ENCODE data around the gene EEFSEC.

The EEFSEC gene

GRCh38 chr3:128180436-128180835, 27.2 kb downstream of the EEFSEC start:
- H3K9ac ChIP-seq (ENCODE audit: low read depth in 1 of 2, low read length in 2 of 2) = no peak overlapping the region
- no peaks in the 10 kb centered on the region for H3K36me3 ChIP-seq (ENCODE audit: control insufficient read depth in 1 of 2, insufficient read depth in 2 of 2, low read length in 2 of 2)
- H3K4me3 ChIP-seq (ENCODE audit: low read depth in 1 of 2, low read length in 2 of 2) = no peak overlapping the region
- no peaks in the 10 kb centered on the region for H3K27me3 ChIP-seq (ENCODE audit: control insufficient read depth in 1 of 2, insufficient read depth in 2 of 2, low read length in 2 of 2)
- peaks cover 0 to 4% of the 10 kb centered on the region in 2 donors for H3K4me1 ChIP-seq (ENCODE audit: control insufficient read depth in 1 of 2, insufficient read depth in 2 of 2, low read length in 2 of 2)
- H3K27ac ChIP-seq (ENCODE audit: low read depth, low read length) = no peak overlapping the region
- no peaks in the 10 kb centered on the region for H3K9me3 ChIP-seq (ENCODE audit: control insufficient read depth in 1 of 2, low read length in 2 of 2)

- Histone ChIP-seq H3K9ac (ENCODE audit: low read depth in 1 of 2, low read length in 2 of 2) (no peak overlapping the region), H3K4me3 (ENCODE audit: low read depth in 1 of 2, low read length in 2 of 2) (no peak overlapping the region), H3K4me1 (ENCODE audit: control insufficient read depth in 1 of 2, insufficient read depth in 2 of 2, low read length in 2 of 2) (peaks cover 0 to 4% of the 10 kb centered on the region in 2 donors), H3K27me3 (ENCODE audit: control insufficient read depth in 1 of 2, insufficient read depth in 2 of 2, low read length in 2 of 2) (no peaks in the 10 kb centered on the region), H3K9me3 (ENCODE audit: control insufficient read depth in 1 of 2, low read length in 2 of 2) (no peaks in the 10 kb centered on the region), H3K27ac (ENCODE audit: low read depth, low read length) (no peak overlapping the region), H3K36me3 (ENCODE audit: control insufficient read depth in 1 of 2, insufficient read depth in 2 of 2, low read length in 2 of 2) (no peaks in the 10 kb centered on the region)
Measured at GRCh38 chr3:128180913-128181312, 27.6 kb downstream of the EEFSEC start.

GRCh38 chr3:128182656-128183055, 29.4 kb downstream of the EEFSEC start:
- no peak overlapping the region for H3K9ac ChIP-seq (ENCODE audit: low read depth in 1 of 2, low read length in 2 of 2)
- no peaks in the 10 kb centered on the region for H3K9me3 ChIP-seq (ENCODE audit: control insufficient read depth in 1 of 2, low read length in 2 of 2)
- no peaks in the 10 kb centered on the region for H3K36me3 ChIP-seq (ENCODE audit: control insufficient read depth in 1 of 2, insufficient read depth in 2 of 2, low read length in 2 of 2)
- no peak overlapping the region for H3K4me3 ChIP-seq (ENCODE audit: low read depth in 1 of 2, low read length in 2 of 2)
- H3K4me1 ChIP-seq (ENCODE audit: control insufficient read depth in 1 of 2, insufficient read depth in 2 of 2, low read length in 2 of 2) = peaks cover 0 to 4% of the 10 kb centered on the region in 2 donors
- H3K27me3 ChIP-seq (ENCODE audit: control insufficient read depth in 1 of 2, insufficient read depth in 2 of 2, low read length in 2 of 2) = no peaks in the 10 kb centered on the region
- H3K27ac ChIP-seq (ENCODE audit: low read depth, low read length) = no peak overlapping the region

GRCh38 chr3:128185630-128186447, 32.6 kb downstream of the EEFSEC start:
- no peaks in the 10 kb centered on the region for H3K36me3 ChIP-seq (ENCODE audit: control insufficient read depth in 1 of 2, insufficient read depth in 2 of 2, low read length in 2 of 2)
- H3K4me3 ChIP-seq (ENCODE audit: low read depth in 1 of 2, low read length in 2 of 2) = no peak overlapping the region
- H3K4me1 ChIP-seq (ENCODE audit: control insufficient read depth in 1 of 2, insufficient read depth in 2 of 2, low read length in 2 of 2) = no peaks in the 10 kb centered on the region
- no peak overlapping the region for H3K9ac ChIP-seq (ENCODE audit: low read depth in 1 of 2, low read length in 2 of 2)
- no peak overlapping the region for H3K27ac ChIP-seq (ENCODE audit: low read depth, low read length)
- H3K9me3 ChIP-seq (ENCODE audit: control insufficient read depth in 1 of 2, low read length in 2 of 2) = no peaks in the 10 kb centered on the region
- H3K27me3 ChIP-seq (ENCODE audit: control insufficient read depth in 1 of 2, insufficient read depth in 2 of 2, low read length in 2 of 2) = no peaks in the 10 kb centered on the region

GRCh38 chr3:128187495-128187894, 34.2 kb downstream of the EEFSEC start:
- no peak overlapping the region for H3K27ac ChIP-seq (ENCODE audit: low read depth, low read length)
- H3K9ac ChIP-seq (ENCODE audit: low read depth in 1 of 2, low read length in 2 of 2) = no peak overlapping the region
- no peaks in the 10 kb centered on the region for H3K36me3 ChIP-seq (ENCODE audit: control insufficient read depth in 1 of 2, insufficient read depth in 2 of 2, low read length in 2 of 2)
- no peaks in the 10 kb centered on the region for H3K4me1 ChIP-seq (ENCODE audit: control insufficient read depth in 1 of 2, insufficient read depth in 2 of 2, low read length in 2 of 2)
- H3K27me3 ChIP-seq (ENCODE audit: control insufficient read depth in 1 of 2, insufficient read depth in 2 of 2, low read length in 2 of 2) = no peaks in the 10 kb centered on the region
- H3K9me3 ChIP-seq (ENCODE audit: control insufficient read depth in 1 of 2, low read length in 2 of 2) = no peaks in the 10 kb centered on the region
- no peak overlapping the region for H3K4me3 ChIP-seq (ENCODE audit: low read depth in 1 of 2, low read length in 2 of 2)

GRCh38 chr3:128188326-128188725, 35.0 kb downstream of the EEFSEC start:
- Histone ChIP-seq H3K36me3 (ENCODE audit: control insufficient read depth in 1 of 2, insufficient read depth in 2 of 2, low read length in 2 of 2) (no peaks in the 10 kb centered on the region), H3K4me1 (ENCODE audit: control insufficient read depth in 1 of 2, insufficient read depth in 2 of 2, low read length in 2 of 2) (no peaks in the 10 kb centered on the region), H3K27ac (ENCODE audit: low read depth, low read length) (no peak overlapping the region), H3K4me3 (ENCODE audit: low read depth in 1 of 2, low read length in 2 of 2) (no peak overlapping the region), H3K9me3 (ENCODE audit: control insufficient read depth in 1 of 2, low read length in 2 of 2) (no peaks in the 10 kb centered on the region), H3K27me3 (ENCODE audit: control insufficient read depth in 1 of 2, insufficient read depth in 2 of 2, low read length in 2 of 2) (no peaks in the 10 kb centered on the region), H3K9ac (ENCODE audit: low read depth in 1 of 2, low read length in 2 of 2) (no peak overlapping the region)

GRCh38 chr3:128188956-128189355, 35.7 kb downstream of the EEFSEC start:
- Histone ChIP-seq H3K4me1 (ENCODE audit: control insufficient read depth in 1 of 2, insufficient read depth in 2 of 2, low read length in 2 of 2) (no peaks in the 10 kb centered on the region), H3K9ac (ENCODE audit: low read depth in 1 of 2, low read length in 2 of 2) (no peak overlapping the region), H3K36me3 (ENCODE audit: control insufficient read depth in 1 of 2, insufficient read depth in 2 of 2, low read length in 2 of 2) (no peaks in the 10 kb centered on the region), H3K27me3 (ENCODE audit: control insufficient read depth in 1 of 2, insufficient read depth in 2 of 2, low read length in 2 of 2) (no peaks in the 10 kb centered on the region), H3K9me3 (ENCODE audit: control insufficient read depth in 1 of 2, low read length in 2 of 2) (no peaks in the 10 kb centered on the region), H3K4me3 (ENCODE audit: low read depth in 1 of 2, low read length in 2 of 2) (no peak overlapping the region), H3K27ac (ENCODE audit: low read depth, low read length) (no peak overlapping the region)

GRCh38 chr3:128190501-128190900, 37.2 kb downstream of the EEFSEC start:
- no peaks in the 10 kb centered on the region for H3K27me3 ChIP-seq (ENCODE audit: control insufficient read depth in 1 of 2, insufficient read depth in 2 of 2, low read length in 2 of 2)
- no peaks in the 10 kb centered on the region for H3K9me3 ChIP-seq (ENCODE audit: control insufficient read depth in 1 of 2, low read length in 2 of 2)
- no peak overlapping the region for H3K4me3 ChIP-seq (ENCODE audit: low read depth in 1 of 2, low read length in 2 of 2)
- H3K4me1 ChIP-seq (ENCODE audit: control insufficient read depth in 1 of 2, insufficient read depth in 2 of 2, low read length in 2 of 2) = no peaks in the 10 kb centered on the region
- H3K27ac ChIP-seq (ENCODE audit: low read depth, low read length) = no peak overlapping the region
- H3K9ac ChIP-seq (ENCODE audit: low read depth in 1 of 2, low read length in 2 of 2) = no peak overlapping the region
- H3K36me3 ChIP-seq (ENCODE audit: control insufficient read depth in 1 of 2, insufficient read depth in 2 of 2, low read length in 2 of 2) = no peaks in the 10 kb centered on the region

GRCh38 chr3:128192131-128192530, 38.9 kb downstream of the EEFSEC start:
- no peak overlapping the region for H3K4me3 ChIP-seq (ENCODE audit: low read depth in 1 of 2, low read length in 2 of 2)
- H3K4me1 ChIP-seq (ENCODE audit: control insufficient read depth in 1 of 2, insufficient read depth in 2 of 2, low read length in 2 of 2) = no peaks in the 10 kb centered on the region

GRCh38 chr3:128193168-128193567, 39.9 kb downstream of the EEFSEC start:
- no peak overlapping the region for H3K4me3 ChIP-seq (ENCODE audit: low read depth in 1 of 2, low read length in 2 of 2)
- H3K4me1 ChIP-seq (ENCODE audit: control insufficient read depth in 1 of 2, insufficient read depth in 2 of 2, low read length in 2 of 2) = no peaks in the 10 kb centered on the region

More at GRCh38 chr3:128192131-128192530, 38.9 kb downstream of the EEFSEC start:
- Histone ChIP-seq H3K27ac (ENCODE audit: low read depth, low read length) (no peak overlapping the region), H3K9me3 (ENCODE audit: control insufficient read depth in 1 of 2, low read length in 2 of 2) (no peaks in the 10 kb centered on the region), H3K9ac (ENCODE audit: low read depth in 1 of 2, low read length in 2 of 2) (no peak overlapping the region), H3K27me3 (ENCODE audit: control insufficient read depth in 1 of 2, insufficient read depth in 2 of 2, low read length in 2 of 2) (no peaks in the 10 kb centered on the region), H3K36me3 (ENCODE audit: control insufficient read depth in 1 of 2, insufficient read depth in 2 of 2, low read length in 2 of 2) (no peaks in the 10 kb centered on the region)

More at GRCh38 chr3:128193168-128193567, 39.9 kb downstream of the EEFSEC start:
- no peaks in the 10 kb centered on the region for H3K27me3 ChIP-seq (ENCODE audit: control insufficient read depth in 1 of 2, insufficient read depth in 2 of 2, low read length in 2 of 2)
- no peaks in the 10 kb centered on the region for H3K9me3 ChIP-seq (ENCODE audit: control insufficient read depth in 1 of 2, low read length in 2 of 2)
- no peaks in the 10 kb centered on the region for H3K36me3 ChIP-seq (ENCODE audit: control insufficient read depth in 1 of 2, insufficient read depth in 2 of 2, low read length in 2 of 2)
- no peak overlapping the region for H3K27ac ChIP-seq (ENCODE audit: low read depth, low read length)
- no peak overlapping the region for H3K9ac ChIP-seq (ENCODE audit: low read depth in 1 of 2, low read length in 2 of 2)
